IMR-90 (cell line): ENCODE measurements around the gene CPTP. TPM values are rescaled to one million over a fixed set of nuclear protein-coding genes. Genes with fewer than 3 reads are reported as not detected.

ENCODE experiments used
- ATAC-seq: fragments of 200-7000 bp; cut with Tn5 transposase; 2 replicates; pipeline ENCODE4 v1.9.1; 2020; ENCODE audit warnings: low read depth, mild to moderate bottlenecking, moderate library complexity
- BruUV-seq: library from RNA; stranded (reverse); fragments of 400-500 nt; replicated peaks from 2 replicates; lab custom pipeline; 2021; lab: Mats Ljungman, UMichigan
- CTCF ChIA-PET: fragments of 300-600 bp; formaldehyde crosslinking; extraction: SDS; loops from one replicate; lab custom pipeline; 2021; ENCODE audit warnings: antibody characterized with exemption; lab: Yijun Ruan, JAX
- POLR2A ChIA-PET: fragments of 300-600 bp; sonication (Branson Sonifier 250); formaldehyde crosslinking; loops from one replicate; lab custom pipeline; 2022; ENCODE audit warnings: antibody characterized with exemption; ENCODE audit not compliant: unreplicated experiment; lab: Charles Lee
- DNase-seq: peaks from one replicate; pipeline ENCODE4 v3.0.0; 2013
- H2AFZ ChIP-seq: replicated peaks from 2 replicates; pipeline ENCODE3; 2013; ENCODE audit warnings: low read length, mild to moderate bottlenecking; ENCODE audit not compliant: poor library complexity
- H2AK5ac ChIP-seq: 2 replicates; pipeline ENCODE4 v1.6.1; 2013; ENCODE audit warnings: low read depth, low read length, inconsistent platforms
- H2AK9ac ChIP-seq: replicated peaks from 2 replicates; pipeline ENCODE3; 2013; ENCODE audit warnings: mild to moderate bottlenecking, low read depth, low read length, moderate library complexity; ENCODE audit not compliant: poor library complexity
- H2BK120ac ChIP-seq: 2 replicates; pipeline ENCODE4 v1.6.1; 2013; ENCODE audit warnings: low read depth, low read length, inconsistent platforms
- H2BK15ac ChIP-seq: 3 replicates; pipeline ENCODE4 v1.6.1; 2013; ENCODE audit warnings: low read depth, low read length, inconsistent platforms
- H2BK20ac ChIP-seq: 2 replicates; pipeline ENCODE4 v1.6.1; 2013; ENCODE audit warnings: low read depth, mild to moderate bottlenecking, inconsistent platforms, low read length, moderate library complexity
- H2BK5ac ChIP-seq: 2 replicates; pipeline ENCODE4 v1.6.1; 2013; ENCODE audit warnings: mild to moderate bottlenecking, low read depth, low read length, inconsistent platforms; ENCODE audit not compliant: poor library complexity, severe bottlenecking
- H3K14ac ChIP-seq: replicated peaks from 2 replicates; pipeline ENCODE4 v1.6.1; 2013; ENCODE audit warnings: low read depth, low read length, inconsistent platforms
- H3K18ac ChIP-seq: 2 replicates; pipeline ENCODE4 v1.6.1; 2013; ENCODE audit warnings: low read depth, low read length, control low read depth
- H3K23ac ChIP-seq: 2 replicates; pipeline ENCODE4 v1.6.1; 2013; ENCODE audit warnings: low read depth, low read length, inconsistent platforms
- H3K27ac ChIP-seq: 2 replicates; pipeline ENCODE4 v1.5.1; 2013; ENCODE audit warnings: mild to moderate bottlenecking, control low read depth, low read length; ENCODE audit not compliant: insufficient read depth
- H3K27me3 ChIP-seq: 2 replicates; pipeline ENCODE4 v1.6.1; 2013; ENCODE audit warnings: low read length; ENCODE audit not compliant: control insufficient read depth, insufficient read depth
- H3K36me3 ChIP-seq: 2 replicates; pipeline ENCODE4 v1.6.1; 2013; ENCODE audit warnings: low read length, mixed read lengths; ENCODE audit not compliant: control insufficient read depth, insufficient read depth
- H3K4ac ChIP-seq: 2 replicates; pipeline ENCODE4 v1.6.1; 2013; ENCODE audit warnings: low read depth, low read length, inconsistent platforms
- H3K4me1 ChIP-seq: 2 replicates; pipeline ENCODE4 v1.6.1; 2013; ENCODE audit warnings: low read length, mixed read lengths; ENCODE audit not compliant: control insufficient read depth, insufficient read depth
- H3K4me2 ChIP-seq: 2 replicates; pipeline ENCODE4 v1.6.1; 2013; ENCODE audit warnings: low read depth, mild to moderate bottlenecking, control low read depth, low read length, moderate library complexity
- H3K4me3 ChIP-seq: 2 replicates; pipeline ENCODE4 v1.5.1; 2013; ENCODE audit warnings: low read depth, mild to moderate bottlenecking, control low read depth, low read length, moderate library complexity; ENCODE audit not compliant: insufficient read depth
- H3K56ac ChIP-seq: 2 replicates; pipeline ENCODE4 v1.6.1; 2013; ENCODE audit warnings: low read length, inconsistent platforms; ENCODE audit not compliant: insufficient read depth; ENCODE audit errors: extremely low read depth
- H3K79me1 ChIP-seq, 2 experiments: 2 replicates each; pipeline ENCODE4 v1.6.1; 2013; ENCODE audit warnings: low read length in 2 of 2, inconsistent platforms in 1 of 2, low read depth in 1 of 2
- H3K9ac ChIP-seq: 2 replicates; pipeline ENCODE4 v1.6.1; 2013; ENCODE audit warnings: low read depth, low read length, control low read depth
- H3K9me1 ChIP-seq: 2 replicates; pipeline ENCODE4 v1.6.1; 2013; ENCODE audit warnings: low read length, inconsistent platforms; ENCODE audit not compliant: insufficient read depth
- H3K9me3 ChIP-seq: 2 replicates; pipeline ENCODE4 v1.6.1; 2013; ENCODE audit warnings: low read length; ENCODE audit not compliant: control insufficient read depth, insufficient read depth
- H4K20me1 ChIP-seq: 2 replicates; pipeline ENCODE4 v1.6.1; 2013; ENCODE audit warnings: low read length, inconsistent platforms; ENCODE audit not compliant: insufficient read depth
- H4K5ac ChIP-seq: 2 replicates; pipeline ENCODE4 v1.6.1; 2013; ENCODE audit warnings: mild to moderate bottlenecking, low read depth, low read length, control low read depth
- H4K8ac ChIP-seq, 2 experiments: 2 replicates each; pipeline ENCODE4 v1.6.1; 2013; ENCODE audit warnings: low read depth in 2 of 2, low read length in 2 of 2, control low read depth in 1 of 2, inconsistent platforms in 1 of 2
- H4K91ac ChIP-seq: 2 replicates; pipeline ENCODE4 v1.6.1; 2013; ENCODE audit warnings: low read depth, low read length, inconsistent platforms; ENCODE audit not compliant: insufficient read depth
- CEBPB ChIP-seq: IDR thresholded peaks from 2 replicates; pipeline ENCODE4 v1.6.1; 2012; ENCODE audit warnings: low read depth, low read length, improper control_type of control experiment
- FOS ChIP-seq: fragments of 150-350 bp; IDR thresholded peaks from 2 replicates; pipeline ENCODE4 v1.6.1; 2016; ENCODE audit warnings: low read depth, low read length
- MAFK ChIP-seq: IDR thresholded peaks from 2 replicates; pipeline ENCODE4 v1.6.1; 2012; ENCODE audit warnings: low read depth, low read length, improper control_type of control experiment
- RCOR1 ChIP-seq: IDR thresholded peaks from 2 replicates; pipeline ENCODE4 v1.6.1; 2012; ENCODE audit warnings: mild to moderate bottlenecking, low read length, improper control_type of control experiment; ENCODE audit not compliant: insufficient replicate concordance
- RFX5 ChIP-seq: IDR thresholded peaks from 2 replicates; pipeline ENCODE4 v1.8.0; 2012; ENCODE audit warnings: low read depth, mild to moderate bottlenecking, low read length, moderate library complexity
- WGBS, 2 experiments: methylation state at CpG; one replicate each; pipeline versions ENCODE4 v1.1.5 to v1.1.7; 2013; ENCODE audit warnings: missing lambda C conversion rate in 2 of 2; ENCODE audit not compliant: insufficient read length in 1 of 2; ENCODE audit errors: extremely low coverage in 2 of 2; 5-methylcytosine and 5-hydroxymethylcytosine counted together
- dilution Hi-C: fragments of 300-500 bp; cut with HindIII; formaldehyde crosslinking; loops from one replicate; pipeline ENCODE4 v1.14.3; 2018; ENCODE audit warnings: low sequenced_read_pairs; ENCODE audit not compliant: unreplicated experiment
- in situ Hi-C: fragments of 300-500 bp; cut with MboI; formaldehyde crosslinking; loops from 3 replicates; pipeline ENCODE4 v1.14.3; 2019; ENCODE audit warnings: low sequenced_read_pairs, inconsistent platforms, mixed read lengths
- intact Hi-C: fragments of 100-400 bp; cut with micrococcal nuclease; formaldehyde crosslinking; loops from 2 replicates; pipeline ENCODE4 v1.10.0; 2022
- polyA plus RNA-seq, 3 experiments: library from polyadenylated mRNA; depleted of rRNA; stranded (reverse); fragments of >200 nt; gene quantifications; 2 replicates each; pipeline ENCODE4 v1.2.3, GENCODE V29; 2012; ENCODE audit warnings: low replicate concordance in 1 of 3
- total RNA-seq: library from RNA; depleted of rRNA; stranded (reverse); fragments of >200 nt; gene quantifications from 2 replicates; pipeline ENCODE4 v1.2.3, GENCODE V29; 2012
- TF ChIP-seq, protein P1 (sequence below): fragments of 150-350 bp; IDR thresholded peaks from 2 replicates; pipeline ENCODE4 v1.6.1; 2017; ENCODE audit warnings: mild to moderate bottlenecking, antibody characterized with exemption, low read length, low read depth

Gene CPTP
- total and polyA plus RNA-seq, 2 of the 4 experiments (the other 2 are of a cell fraction) = 2.7 to 12.1 TPM

DNA sequence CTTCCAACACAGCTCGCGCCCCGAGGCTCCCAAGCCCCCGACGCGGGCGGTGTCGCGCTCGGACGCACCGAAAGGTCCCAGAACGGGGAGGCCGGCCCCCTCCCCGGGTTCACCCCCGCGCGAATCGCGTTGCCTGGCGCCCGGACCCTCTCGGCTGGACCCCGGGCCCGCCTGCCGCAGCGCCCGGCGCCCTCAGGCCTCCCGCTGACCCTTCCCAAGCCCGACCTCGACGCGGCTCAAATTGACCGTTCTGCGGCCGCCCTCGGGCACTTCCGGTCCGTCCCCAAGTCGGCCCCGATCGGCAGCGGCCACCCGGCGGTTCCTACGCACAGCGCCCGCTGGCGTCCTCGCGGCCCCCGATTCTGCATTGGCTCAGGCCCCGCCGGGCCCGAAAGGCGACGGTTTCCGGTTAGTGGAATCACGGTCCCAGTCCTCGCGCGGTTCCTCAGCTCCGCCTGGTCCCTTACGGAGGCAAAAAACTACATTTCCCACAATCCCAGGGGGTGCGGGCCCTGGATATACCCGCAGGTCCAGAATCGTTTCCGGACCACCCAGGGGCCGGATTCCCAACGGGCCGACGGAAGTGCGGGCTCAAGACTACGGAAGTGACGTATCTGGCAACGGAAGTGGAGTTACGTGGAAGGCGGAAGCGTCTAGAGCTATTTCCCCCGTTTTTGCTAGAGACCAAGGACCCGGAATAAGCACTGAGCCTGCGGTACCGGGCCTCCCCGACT is 50.5 kb downstream of the CPTP start, which contains the start of gene AURKAIP1 (continued):
- TF ChIP-seq MAFK (no peak), FOS (no peak), RFX5 (no peak), CEBPB (no peak)

DNA sequence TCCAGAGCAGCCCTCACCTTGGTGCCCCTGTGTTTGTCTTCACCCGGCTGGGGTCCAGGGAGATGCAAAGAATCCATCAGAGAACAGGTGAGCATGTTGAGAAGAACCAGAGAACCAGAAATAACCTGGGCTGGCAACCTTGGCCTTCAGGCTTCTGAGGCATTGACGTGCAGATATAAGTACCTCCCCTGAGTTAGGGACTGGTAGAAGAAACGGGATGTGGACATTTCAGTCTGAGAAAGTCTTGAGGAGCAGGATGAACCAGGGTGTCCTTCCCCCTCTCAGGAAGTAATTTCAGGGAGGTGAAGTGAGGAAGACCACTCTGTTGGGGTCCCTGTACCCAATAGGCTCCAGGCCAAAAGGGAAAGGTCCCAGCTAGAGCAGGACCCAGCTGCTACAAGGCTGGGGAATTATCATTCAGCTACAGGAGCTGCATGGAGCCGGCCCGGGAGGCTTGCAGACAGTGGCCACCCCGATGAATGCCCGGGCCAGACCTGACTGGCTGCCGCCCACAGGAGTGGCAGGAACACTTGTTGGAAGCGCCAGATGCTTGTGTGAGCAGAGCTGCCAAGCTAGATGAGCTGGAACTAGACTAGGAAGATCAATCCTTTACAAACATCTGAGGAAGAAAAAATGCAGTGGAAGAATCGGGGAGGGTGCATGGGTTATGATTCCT is 52.1 kb downstream of the CPTP start:
- intact Hi-C loops = no loop called here
- Histone ChIP-seq H4K5ac (0 out of 2 replicates have a peak overlapping the region, but pooled peaks have one; percentile 19), H3K9me3 (no peaks in the 10 kb centered on the region), H2AK5ac (peak overlapping the region; percentile 96; the same call in 1 of the 2 replicates), H3K4ac (no peak overlapping the region), H3K27ac (no peak overlapping the region), H3K4me2 (no peak overlapping the region), H2AK9ac (no peak overlapping the region), H2BK5ac (no peak overlapping the region), H3K9ac (no peak overlapping the region), H2BK120ac (no peak overlapping the region), H3K56ac (no peak overlapping the region), H3K79me1 (peaks cover 3 to 40% of the 10 kb centered on the region in 2 experiments; a peak in 3 of 4 replicates), H2BK20ac (no peak overlapping the region), H3K4me3 (no peak overlapping the region), H3K18ac (no peak overlapping the region), H3K14ac (no peak overlapping the region), H2AFZ (no peak overlapping the region), H3K4me1 (peaks cover 10% of the 10 kb centered on the region), H4K20me1 (peaks cover 10% of the 10 kb centered on the region; the same call in 1 of the 2 replicates), H3K27me3 (no peaks in the 10 kb centered on the region), H3K23ac (no peak overlapping the region), H4K91ac (no peak overlapping the region), H3K36me3 (peaks cover 11% of the 10 kb centered on the region), H2BK15ac (no peak overlapping the region), H4K8ac (peak overlapping the region; percentile 76 to 97; a peak in 2 of 4 replicates), H3K9me1 (0 out of 2 replicates have a peak, but pooled peaks cover 5% of the 10 kb centered on the region)
- in situ Hi-C loops = no loop called here
- WGBS, 2 experiments = 100% methylated on average over 1 of the region's 10 CpGs; no CpG with 5 or more reads in 1 of the 2 experiments
- dilution Hi-C loops = no loop called here
- no peak for ATAC-seq
- BruUV-seq = no TSS peak
- TF ChIP-seq, protein P1, sequence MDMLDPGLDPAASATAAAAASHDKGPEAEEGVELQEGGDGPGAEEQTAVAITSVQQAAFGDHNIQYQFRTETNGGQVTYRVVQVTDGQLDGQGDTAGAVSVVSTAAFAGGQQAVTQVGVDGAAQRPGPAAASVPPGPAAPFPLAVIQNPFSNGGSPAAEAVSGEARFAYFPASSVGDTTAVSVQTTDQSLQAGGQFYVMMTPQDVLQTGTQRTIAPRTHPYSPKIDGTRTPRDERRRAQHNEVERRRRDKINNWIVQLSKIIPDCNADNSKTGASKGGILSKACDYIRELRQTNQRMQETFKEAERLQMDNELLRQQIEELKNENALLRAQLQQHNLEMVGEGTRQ = no peak
- no peak for TF ChIP-seq RCOR1
- CTCF ChIA-PET = no interaction called here
- POLR2A ChIA-PET = no interaction called here
- no peak for DNase-seq
